Left ventricle myocardium inferior (tissue), 1 donor: ENCODE results near the gene CYTH4. TPM values are rescaled to one million over a fixed set of nuclear protein-coding genes. Genes with fewer than 3 reads are reported as not detected.

Source experiments
- DNase-seq: peaks from one replicate; pipeline ENCODE4 v3.0.0-alpha.2; 2020
- H3K27ac ChIP-seq: fragments of 200-600 bp; replicated peaks from 2 replicates; pipeline ENCODE4 v1.8.0; 2021
- H3K27me3 ChIP-seq: fragments of 200-600 bp; 2 replicates; pipeline ENCODE4 v1.8.0; 2021; ENCODE audit warnings: low read depth
- H3K36me3 ChIP-seq: fragments of 200-600 bp; 2 replicates; pipeline ENCODE4 v1.8.0; 2021
- H3K4me1 ChIP-seq: fragments of 200-600 bp; 2 replicates; pipeline ENCODE4 v1.8.0; 2021
- H3K4me3 ChIP-seq: fragments of 200-600 bp; 2 replicates; pipeline ENCODE4 v1.8.0; 2021; ENCODE audit warnings: mild to moderate bottlenecking, moderate library complexity
- H3K9me3 ChIP-seq: fragments of 200-600 bp; replicated peaks from 2 replicates; pipeline ENCODE4 v1.8.0; 2021
- intact Hi-C: fragments of 100-400 bp; cut with micrococcal nuclease; formaldehyde crosslinking; loops from one replicate; pipeline ENCODE4 v1.11.0; 2022
- total RNA-seq: library from RNA; stranded (reverse); fragmentation: NEBNext Ultra II Directional; extraction: Animal tissue kit (Norgen Biotek cat#: 25700); gene quantifications from one replicate; pipeline ENCODE4 v1.2.1, GENCODE V29; 2021
- TF ChIP-seq, protein P1 (sequence below): fragments of 200-600 bp; IDR thresholded peaks from 2 replicates; pipeline ENCODE4 v1.8.0; 2021; ENCODE audit warnings: antibody characterized with exemption, mild to moderate bottlenecking, borderline replicate concordance
- donor health status: DM: no; HTN: yes; CAD: no; lungs with severe emphysema.

CYTH4 gene
- total RNA-seq, 1 donor from 2014 or later, result 4.8 TPM

- no peak for DNase-seq
- Histone ChIP-seq H3K36me3 (no peaks in the 10 kb centered on the region), H3K4me1 (no peaks in the 10 kb centered on the region)
These were observed 12.4 kb downstream of the CYTH4 start for GRCh38 chr22:37294747-37295146.

GRCh38 chr22:37295213-37295886, 13.0 kb downstream of the CYTH4 start:
- no peaks in the 10 kb centered on the region for H3K4me1 ChIP-seq
- TF ChIP-seq, protein P1, sequence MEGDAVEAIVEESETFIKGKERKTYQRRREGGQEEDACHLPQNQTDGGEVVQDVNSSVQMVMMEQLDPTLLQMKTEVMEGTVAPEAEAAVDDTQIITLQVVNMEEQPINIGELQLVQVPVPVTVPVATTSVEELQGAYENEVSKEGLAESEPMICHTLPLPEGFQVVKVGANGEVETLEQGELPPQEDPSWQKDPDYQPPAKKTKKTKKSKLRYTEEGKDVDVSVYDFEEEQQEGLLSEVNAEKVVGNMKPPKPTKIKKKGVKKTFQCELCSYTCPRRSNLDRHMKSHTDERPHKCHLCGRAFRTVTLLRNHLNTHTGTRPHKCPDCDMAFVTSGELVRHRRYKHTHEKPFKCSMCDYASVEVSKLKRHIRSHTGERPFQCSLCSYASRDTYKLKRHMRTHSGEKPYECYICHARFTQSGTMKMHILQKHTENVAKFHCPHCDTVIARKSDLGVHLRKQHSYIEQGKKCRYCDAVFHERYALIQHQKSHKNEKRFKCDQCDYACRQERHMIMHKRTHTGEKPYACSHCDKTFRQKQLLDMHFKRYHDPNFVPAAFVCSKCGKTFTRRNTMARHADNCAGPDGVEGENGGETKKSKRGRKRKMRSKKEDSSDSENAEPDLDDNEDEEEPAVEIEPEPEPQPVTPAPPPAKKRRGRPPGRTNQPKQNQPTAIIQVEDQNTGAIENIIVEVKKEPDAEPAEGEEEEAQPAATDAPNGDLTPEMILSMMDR, result no peak
- no peaks in the 10 kb centered on the region for H3K36me3 ChIP-seq
- intact Hi-C loops, result no loop called here
- no peak overlapping the region for H3K27ac ChIP-seq
- peaks cover 57% of the 10 kb centered on the region for H3K27me3 ChIP-seq
- no peak for DNase-seq
- no peak overlapping the region for H3K4me3 ChIP-seq
- H3K9me3 ChIP-seq, result peaks cover 4% of the 10 kb centered on the region

More at GRCh38 chr22:37294747-37295146, 12.4 kb downstream of the CYTH4 start:
- Histone ChIP-seq H3K4me3 (no peak overlapping the region), H3K27me3 (peaks cover 59% of the 10 kb centered on the region), H3K27ac (no peak overlapping the region), H3K9me3 (peaks cover 4% of the 10 kb centered on the region)
- intact Hi-C loops, result no loop called here
- TF ChIP-seq, protein P1, result no peak

DNA sequence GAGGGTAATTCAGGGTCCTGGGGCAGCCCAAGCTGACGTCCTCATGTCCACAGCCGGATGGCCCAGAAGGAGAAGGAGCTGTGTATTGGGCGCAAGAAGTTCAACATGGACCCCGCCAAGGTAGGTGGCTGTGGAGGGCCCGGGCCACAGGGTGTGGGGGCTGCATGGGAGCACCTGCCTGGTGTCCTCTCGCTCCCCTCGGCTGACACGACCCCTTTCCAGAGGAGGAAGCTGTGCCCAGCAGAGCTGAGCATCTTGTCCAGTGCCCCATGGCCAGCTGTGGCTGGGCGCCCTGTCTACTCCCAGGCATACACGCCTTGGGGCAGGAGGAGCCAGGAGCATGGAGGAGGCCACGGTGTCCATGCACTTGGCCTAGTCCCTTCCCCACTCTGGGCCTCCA, 13.6 kb downstream of the CYTH4 start:
- Histone ChIP-seq H3K4me1 (no peaks in the 10 kb centered on the region), H3K27me3 (peaks cover 59% of the 10 kb centered on the region), H3K4me3 (no peak overlapping the region), H3K27ac (no peak overlapping the region), H3K9me3 (peaks cover 4% of the 10 kb centered on the region), H3K36me3 (no peaks in the 10 kb centered on the region)
- intact Hi-C loops, result no loop called here
- TF ChIP-seq, protein P1, result no peak
- no peak for DNase-seq

GRCh38 chr22:37298748-37299495, 16.6 kb downstream of the CYTH4 start:
- intact Hi-C loops, result no loop called here
- Histone ChIP-seq H3K27me3 (peaks cover 42% of the 10 kb centered on the region), H3K9me3 (no peaks in the 10 kb centered on the region), H3K36me3 (no peaks in the 10 kb centered on the region), H3K27ac (no peak overlapping the region), H3K4me1 (no peaks in the 10 kb centered on the region), H3K4me3 (no peak overlapping the region)
- TF ChIP-seq, protein P1, result no peak
- DNase-seq, result no peak

DNA sequence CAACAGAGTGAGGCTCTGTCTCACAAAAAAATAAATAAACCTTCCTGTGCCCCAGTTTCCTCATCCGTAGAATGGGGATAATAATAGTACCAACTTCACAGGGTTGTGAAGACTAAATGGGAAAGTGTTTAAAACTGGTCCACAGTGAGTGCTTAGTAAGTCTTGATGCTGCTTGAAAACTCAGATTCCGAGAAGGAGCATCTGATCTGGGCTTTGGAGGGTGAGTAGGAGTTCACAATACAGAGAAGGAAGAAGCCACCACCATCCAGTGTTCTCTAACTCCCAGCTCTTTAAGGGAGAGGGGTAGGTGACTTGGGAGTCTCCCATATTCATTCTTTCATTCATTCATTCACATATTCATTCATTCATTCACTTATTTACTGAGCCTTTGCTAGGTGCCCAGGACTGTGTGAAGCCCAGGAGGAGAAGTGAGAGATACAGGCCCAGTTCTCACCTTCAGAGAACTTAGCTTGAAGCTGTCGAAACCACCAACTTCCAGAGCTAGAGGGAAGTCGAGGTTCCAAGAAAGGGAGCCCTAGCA, 17.7 kb downstream of the CYTH4 start:
- Histone ChIP-seq H3K27ac (no peak overlapping the region), H3K27me3 (peaks cover 33% of the 10 kb centered on the region), H3K4me3 (no peak overlapping the region), H3K4me1 (no peaks in the 10 kb centered on the region), H3K36me3 (no peaks in the 10 kb centered on the region), H3K9me3 (no peaks in the 10 kb centered on the region)
- TF ChIP-seq, protein P1, result no peak
- DNase-seq, result no peak
- intact Hi-C loops, result no loop called here
